GM12873 (cell line): Measurements from ENCODE around the gene AHSG.

Experiments
- CTCF ChIP-seq: IDR thresholded peaks from 2 replicates; pipeline ENCODE4 v1.5.1; 2012; ENCODE audit warnings: low read depth, mild to moderate bottlenecking, moderate library complexity, low read length, control low read depth; ENCODE audit not compliant: insufficient read depth; ENCODE audit errors: missing control alignments

The AHSG gene

GRCh38 chr3:186614597-186615483, 2.0 kb downstream of the AHSG start:
- TF ChIP-seq CTCF, result peak; percentile 97

- no peak for TF ChIP-seq CTCF
Measured at GRCh38 chr3:186616299-186616617, 3.4 kb downstream of the AHSG start.

- TF ChIP-seq CTCF, result peak; percentile 97
Measured at GRCh38 chr3:186617036-186617946, 4.4 kb downstream of the AHSG start.

- TF ChIP-seq CTCF, result no peak
Measured at GRCh38 chr3:186618318-186618938, 5.6 kb downstream of the AHSG start.

GRCh38 chr3:186619787-186620212, 6.9 kb downstream of the AHSG start:
- TF ChIP-seq CTCF, result no peak

GRCh38 chr3:186620213-186621092, 7.6 kb downstream of the AHSG start:
- no peak for TF ChIP-seq CTCF
